NT2/D1 (cell line): ENCODE data around the gene UCN3.
"Not testable (repeated sequence)": the region's sequence is repeated elsewhere in the genome, so short reads cannot be mapped to it uniquely, and the experiment has no call there.

Experiments used
- DNase-seq: peaks from one replicate; pipeline ENCODE4 v3.0.0-alpha.2; 2011; ENCODE audit warnings: low read depth, low spot score
- H3K27me3 ChIP-seq: 2 replicates; pipeline ENCODE4 v1.6.0; 2011; ENCODE audit warnings: mild to moderate bottlenecking; ENCODE audit not compliant: insufficient read length, insufficient read depth
- H3K36me3 ChIP-seq: 2 replicates; pipeline ENCODE4 v1.6.1; 2011; ENCODE audit warnings: mild to moderate bottlenecking, low read length, mixed read lengths; ENCODE audit not compliant: insufficient read depth, insufficient read length
- H3K4me1 ChIP-seq: 2 replicates; pipeline ENCODE4 v1.5.1; 2011; ENCODE audit not compliant: insufficient read depth, insufficient read length
- H3K4me3 ChIP-seq: 2 replicates; pipeline ENCODE4 v1.5.1; 2011; ENCODE audit warnings: low read depth; ENCODE audit not compliant: insufficient read length
- H3K9ac ChIP-seq: 2 replicates; pipeline ENCODE4 v1.6.0; 2011; ENCODE audit warnings: low read depth; ENCODE audit not compliant: insufficient read length
- H3K9me3 ChIP-seq: 2 replicates; pipeline ENCODE4 v1.5.1; 2011; ENCODE audit warnings: mild to moderate bottlenecking, low read length; ENCODE audit not compliant: insufficient read depth
- SUZ12 ChIP-seq: IDR thresholded peaks from 2 replicates; pipeline ENCODE4 v1.6.1; 2011; ENCODE audit not compliant: insufficient read length, insufficient read depth; ENCODE audit errors: extremely low read depth
- YY1 ChIP-seq: IDR thresholded peaks from 2 replicates; pipeline ENCODE4 v1.6.1; 2011; ENCODE audit not compliant: insufficient read length, insufficient read depth
- ZNF274 ChIP-seq: IDR thresholded peaks from 2 replicates; pipeline ENCODE4 v1.6.1; 2011; ENCODE audit warnings: mild to moderate bottlenecking, low read depth, low read length

The UCN3 gene

GRCh38 chr10:5369362-5370158, 4.8 kb downstream of the UCN3 start:
- Histone ChIP-seq H3K4me3 (no peak overlapping the region), H3K4me1 (no peaks in the 10 kb centered on the region), H3K9me3 (peaks cover 12% of the 10 kb centered on the region), H3K36me3 (no peaks in the 10 kb centered on the region), H3K27me3 (no peaks in the 10 kb centered on the region), H3K9ac (no peak overlapping the region)
- no peak for DNase-seq
- TF ChIP-seq SUZ12 (no peak), ZNF274 (no peak), YY1 (no peak)

DNA sequence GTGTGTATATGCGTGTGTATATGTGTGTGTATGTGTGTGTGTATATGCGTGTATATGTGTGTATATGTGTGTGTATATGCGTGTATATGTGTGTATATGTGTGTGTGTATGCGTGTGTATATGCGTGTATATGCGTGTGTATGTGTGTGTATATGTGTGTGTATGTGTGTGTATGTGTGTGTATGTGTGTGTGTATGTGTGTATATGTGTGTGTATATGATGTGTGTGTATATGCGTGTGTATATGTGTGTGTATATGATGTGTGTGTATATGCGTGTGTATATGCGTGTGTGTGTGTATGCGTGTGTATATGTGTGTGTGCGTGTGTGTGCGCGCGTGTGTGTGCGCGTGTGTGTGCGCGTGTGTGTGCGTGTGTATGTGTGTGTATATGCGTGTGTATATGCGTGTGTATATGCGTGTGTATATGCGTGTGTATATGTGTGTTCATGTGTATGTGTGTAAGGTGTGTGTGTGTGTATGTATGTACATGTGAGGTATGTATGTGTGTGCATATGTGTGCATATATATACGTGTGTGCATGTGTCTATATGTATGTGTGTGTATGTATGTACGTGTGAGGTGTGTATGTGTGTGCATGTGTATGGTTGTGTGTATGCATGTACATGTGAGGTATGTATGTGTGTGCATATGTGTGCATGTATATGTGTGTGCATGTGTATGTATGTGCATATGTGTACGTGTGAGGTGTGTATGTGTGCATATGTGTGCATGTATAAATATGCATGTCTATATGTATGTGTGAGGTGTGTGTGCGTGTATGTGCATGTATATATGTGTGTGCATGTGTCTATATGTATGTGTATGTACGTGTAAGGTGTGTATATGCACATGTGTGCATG, 6.0 kb downstream of the UCN3 start:
- Histone ChIP-seq H3K4me1 (no peaks in the 10 kb centered on the region), H3K27me3 (no peaks in the 10 kb centered on the region), H3K9me3 (peaks cover 12% of the 10 kb centered on the region), H3K9ac (no peak overlapping the region), H3K4me3 (no peak overlapping the region), H3K36me3 (no peaks in the 10 kb centered on the region)
- DNase-seq: no peak
- no peak for TF ChIP-seq YY1
- no peak for TF ChIP-seq SUZ12
- no peak for TF ChIP-seq ZNF274

DNA sequence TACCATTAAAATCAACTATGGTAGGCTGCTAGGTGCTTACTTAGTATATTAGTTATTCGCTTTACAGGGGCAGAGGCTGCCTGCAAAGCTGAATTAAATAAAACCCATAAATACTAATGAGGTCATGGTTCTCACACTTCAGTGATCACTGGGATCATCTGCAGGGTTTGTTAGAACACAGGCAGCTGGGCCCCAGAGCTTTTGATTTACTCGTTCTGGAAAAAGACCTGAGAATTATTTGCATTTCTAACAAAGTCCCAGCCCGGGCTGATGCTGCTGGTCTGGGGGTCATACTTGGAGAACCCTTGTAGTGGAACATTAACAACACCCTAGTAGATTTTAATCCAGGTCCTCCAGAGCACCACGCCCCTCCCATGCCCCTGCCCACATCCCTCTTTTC, 8.5 kb downstream of the UCN3 start:
- Histone ChIP-seq H3K4me1 (no peaks in the 10 kb centered on the region), H3K27me3 (no peaks in the 10 kb centered on the region), H3K36me3 (no peaks in the 10 kb centered on the region), H3K4me3 (no peak overlapping the region), H3K9ac (no peak overlapping the region), H3K9me3 (peaks cover 12% of the 10 kb centered on the region)
- DNase-seq: no peak
- TF ChIP-seq SUZ12: no peak
- no peak for TF ChIP-seq YY1
- no peak for TF ChIP-seq ZNF274

- Histone ChIP-seq H3K36me3 (no peaks in the 10 kb centered on the region), H3K4me3 (no peak overlapping the region), H3K27me3 (no peaks in the 10 kb centered on the region), H3K9me3 (peaks cover 12% of the 10 kb centered on the region), H3K9ac (no peak overlapping the region), H3K4me1 (no peaks in the 10 kb centered on the region)
- TF ChIP-seq SUZ12 (no peak), YY1 (no peak), ZNF274 (no peak)
- no peak for DNase-seq
These were observed 9.3 kb downstream of the UCN3 start for GRCh38 chr10:5373891-5374611.

GRCh38 chr10:5376450-5376849, 11.7 kb downstream of the UCN3 start:
- no peaks in the 10 kb centered on the region for H3K36me3 ChIP-seq
- no peak for TF ChIP-seq SUZ12
- no peak for TF ChIP-seq ZNF274
- TF ChIP-seq YY1: no peak
- no peaks in the 10 kb centered on the region for H3K9me3 ChIP-seq
- no peak for DNase-seq
- H3K4me3 ChIP-seq: no peak overlapping the region
- H3K27me3 ChIP-seq: no peaks in the 10 kb centered on the region
- H3K9ac ChIP-seq: no peak overlapping the region
- H3K4me1 ChIP-seq: no peaks in the 10 kb centered on the region

GRCh38 chr10:5379202-5379601, 14.4 kb downstream of the UCN3 start:
- H3K4me3 ChIP-seq, DNase-seq, H3K9ac ChIP-seq, H3K4me1 ChIP-seq, H3K9me3 ChIP-seq, H3K27me3 ChIP-seq, H3K36me3 ChIP-seq: not testable (repeated sequence)

DNA sequence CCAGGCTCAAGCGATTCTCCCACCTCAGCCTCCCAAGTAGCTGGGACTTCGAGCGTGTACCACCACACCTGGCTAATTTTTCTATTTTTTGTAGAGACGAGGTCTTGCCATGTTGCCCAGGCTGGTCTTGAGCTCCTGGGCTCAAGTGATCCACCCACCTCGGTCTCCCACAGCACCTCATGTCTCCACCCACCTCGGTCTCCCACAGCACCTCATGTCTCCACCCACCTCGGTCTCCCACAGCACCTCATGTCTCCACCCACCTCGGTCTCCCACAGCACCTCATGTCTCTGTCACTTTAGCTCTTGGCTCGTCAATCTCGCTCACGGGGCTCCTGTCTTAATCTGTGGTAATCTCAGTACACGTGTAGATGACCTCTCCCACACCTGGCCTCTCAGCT, 15.6 kb downstream of the UCN3 start:
- not testable (repeated sequence) for H3K36me3 ChIP-seq, H3K4me1 ChIP-seq, H3K4me3 ChIP-seq, H3K9ac ChIP-seq, H3K9me3 ChIP-seq, H3K27me3 ChIP-seq, DNase-seq
